Fibroblast of skin of scalp (primary cell): Measurements from ENCODE around the gene FLT4.
A peak's percentile ranks its signal among the peaks of the same experiment; 100 is the strongest.

Source experiments
- DNase-seq: peaks from one replicate; pipeline ENCODE4 v3.0.0-alpha.2; 2013

FLT4 gene

GRCh38 chr5:180590543-180591310 lies 58.7 kb downstream of the FLT4 start:
- DNase-seq: no peak

- DNase-seq: no peak
Measured at GRCh38 chr5:180589771-180590542, 59.4 kb downstream of the FLT4 start.

GRCh38 chr5:180586870-180587269 lies 62.5 kb downstream of the FLT4 start:
- DNase-seq: no peak

GRCh38 chr5:180586204-180586603 lies 63.2 kb downstream of the FLT4 start:
- no peak for DNase-seq

GRCh38 chr5:180583738-180584137 lies 65.7 kb downstream of the FLT4 start:
- DNase-seq: no peak

- no peak for DNase-seq
Measured at GRCh38 chr5:180580681-180581080, 68.7 kb downstream of the FLT4 start.

GRCh38 chr5:180575571-180575970 lies 73.8 kb downstream of the FLT4 start:
- no peak for DNase-seq

- no peak for DNase-seq
Measured at GRCh38 chr5:180568914-180569313, 80.5 kb downstream of the FLT4 start.

GRCh38 chr5:180563994-180564393 lies 85.4 kb downstream of the FLT4 start:
- no peak for DNase-seq

- DNase-seq: no peak
Measured at GRCh38 chr5:180558232-180558631, 91.2 kb downstream of the FLT4 start.

- DNase-seq: peak; percentile 24
Measured at GRCh38 chr5:180557217-180557809, 92.1 kb downstream of the FLT4 start.

- no peak for DNase-seq
Measured at GRCh38 chr5:180555168-180555921, 94.1 kb downstream of the FLT4 start.

GRCh38 chr5:180553530-180553929 lies 95.9 kb downstream of the FLT4 start:
- DNase-seq: no peak
